Neural progenitor cell (in vitro differentiated cells): ENCODE data around the gene S100PBP.

ENCODE experiments used
- CTCF ChIP-seq: fragments of 200-600 bp; sonication (generic); IDR thresholded peaks from 2 replicates; pipeline ENCODE4 v1.5.1; 2017; ENCODE audit warnings: antibody characterized with exemption, mild to moderate bottlenecking
- EZH2phosphoT487 ChIP-seq: fragments of 200-600 bp; sonication (generic); IDR thresholded peaks from 2 replicates; pipeline ENCODE4 v1.6.1; 2017; ENCODE audit warnings: antibody characterized with exemption

- no peak for TF ChIP-seq CTCF
- TF ChIP-seq EZH2phosphoT487 = no peak
Observed at GRCh38 chr1:32772281-32773017, 45.0 kb upstream of the S100PBP start.
